ENCODE results near the gene ZNF304.

ZNF304 gene

GRCh38 chr19:57350877-57351805, at the start of gene ZNF304:
Gene ZNF304 (plus strand): TSS chr19:57351271. CDS start chr19:57351665, 394 bp downstream.
- Histone ChIP-seq H3K9ac (ENCODE audit: low read depth, low read length) (peak within 1 kb of the TSS; percentile 90), H3K4me1 (ENCODE audit: insufficient read depth, low read length) (no peaks in the 10 kb centered on the region), H3K9me3 (ENCODE audit: control insufficient read depth, insufficient read depth, low read length) (no peaks in the 10 kb centered on the region), H3K36me3 (ENCODE audit: insufficient read depth, low read length) (peaks cover 4% of the 10 kb centered on the region)

GRCh38 chr19:57302020-57302465, 49.0 kb upstream of the ZNF304 start:
- Histone ChIP-seq H3K9ac (ENCODE audit: low read depth, low read length) (no peak overlapping the region), H3K36me3 (ENCODE audit: insufficient read depth, low read length) (peaks cover 3% of the 10 kb centered on the region; the same call in 1 of the 2 replicates), H3K4me1 (ENCODE audit: insufficient read depth, low read length) (peaks cover 15% of the 10 kb centered on the region; the same call in 1 of the 2 replicates), H3K9me3 (ENCODE audit: control insufficient read depth, insufficient read depth, low read length) (no peaks in the 10 kb centered on the region)

GRCh38 chr19:57302727-57303401, 48.2 kb upstream of the ZNF304 start:
- H3K9ac ChIP-seq (ENCODE audit: low read depth, low read length), result no peak overlapping the region
- no peaks in the 10 kb centered on the region for H3K9me3 ChIP-seq (ENCODE audit: control insufficient read depth, insufficient read depth, low read length)
- H3K4me1 ChIP-seq (ENCODE audit: insufficient read depth, low read length), result peaks cover 15% of the 10 kb centered on the region; the same call in 1 of the 2 replicates
- H3K36me3 ChIP-seq (ENCODE audit: insufficient read depth, low read length), result peaks cover 3% of the 10 kb centered on the region; the same call in 1 of the 2 replicates

GRCh38 chr19:57305056-57305455, 46.0 kb upstream of the ZNF304 start:
- peaks cover 15% of the 10 kb centered on the region; the same call in 1 of the 2 replicates for H3K4me1 ChIP-seq (ENCODE audit: insufficient read depth, low read length)
- no peaks in the 10 kb centered on the region for H3K36me3 ChIP-seq (ENCODE audit: insufficient read depth, low read length)
- no peaks in the 10 kb centered on the region for H3K9me3 ChIP-seq (ENCODE audit: control insufficient read depth, insufficient read depth, low read length)
- no peak overlapping the region for H3K9ac ChIP-seq (ENCODE audit: low read depth, low read length)

GRCh38 chr19:57308514-57308913, 42.6 kb upstream of the ZNF304 start:
- H3K9ac ChIP-seq (ENCODE audit: low read depth, low read length), result no peak overlapping the region
- no peaks in the 10 kb centered on the region for H3K36me3 ChIP-seq (ENCODE audit: insufficient read depth, low read length)
- H3K4me1 ChIP-seq (ENCODE audit: insufficient read depth, low read length), result no peaks in the 10 kb centered on the region
- H3K9me3 ChIP-seq (ENCODE audit: control insufficient read depth, insufficient read depth, low read length), result no peaks in the 10 kb centered on the region

GRCh38 chr19:57310792-57311191, 40.3 kb upstream of the ZNF304 start:
- Histone ChIP-seq H3K36me3 (ENCODE audit: insufficient read depth, low read length) (no peaks in the 10 kb centered on the region), H3K9ac (ENCODE audit: low read depth, low read length) (no peak overlapping the region), H3K9me3 (ENCODE audit: control insufficient read depth, insufficient read depth, low read length) (no peaks in the 10 kb centered on the region), H3K4me1 (ENCODE audit: insufficient read depth, low read length) (no peaks in the 10 kb centered on the region)

- Histone ChIP-seq H3K9me3 (ENCODE audit: control insufficient read depth, insufficient read depth, low read length) (no peaks in the 10 kb centered on the region), H3K36me3 (ENCODE audit: insufficient read depth, low read length) (no peaks in the 10 kb centered on the region), H3K9ac (ENCODE audit: low read depth, low read length) (no peak overlapping the region), H3K4me1 (ENCODE audit: insufficient read depth, low read length) (no peaks in the 10 kb centered on the region)
Measured at GRCh38 chr19:57314146-57314545, 36.9 kb upstream of the ZNF304 start.

GRCh38 chr19:57317503-57317902, 33.6 kb upstream of the ZNF304 start:
- Histone ChIP-seq H3K4me1 (ENCODE audit: insufficient read depth, low read length) (no peaks in the 10 kb centered on the region), H3K9ac (ENCODE audit: low read depth, low read length) (peak overlapping the region; percentile 54; the same call in 1 of the 2 replicates), H3K9me3 (ENCODE audit: control insufficient read depth, insufficient read depth, low read length) (no peaks in the 10 kb centered on the region), H3K36me3 (ENCODE audit: insufficient read depth, low read length) (no peaks in the 10 kb centered on the region)

GRCh38 chr19:57319869-57320179, 31.2 kb upstream of the ZNF304 start:
- Histone ChIP-seq H3K36me3 (ENCODE audit: insufficient read depth, low read length) (peaks cover under 1% of the 10 kb centered on the region; the same call in 1 of the 2 replicates), H3K9me3 (ENCODE audit: control insufficient read depth, insufficient read depth, low read length) (no peaks in the 10 kb centered on the region), H3K4me1 (ENCODE audit: insufficient read depth, low read length) (no peaks in the 10 kb centered on the region), H3K9ac (ENCODE audit: low read depth, low read length) (peak overlapping the region; percentile 84; the same call in 1 of the 2 replicates)

GRCh38 chr19:57320180-57321084, 30.6 kb upstream of the ZNF304 start, which contains the start of gene ZNF543:
Gene ZNF543 (plus strand): TSS chr19:57320472. CDS start chr19:57320854, 382 bp downstream.
- Histone ChIP-seq H3K4me1 (ENCODE audit: insufficient read depth, low read length) (no peaks in the 10 kb centered on the region), H3K9ac (ENCODE audit: low read depth, low read length) (peak within 1 kb of the TSS; percentile 84), H3K9me3 (ENCODE audit: control insufficient read depth, insufficient read depth, low read length) (no peaks in the 10 kb centered on the region), H3K36me3 (ENCODE audit: insufficient read depth, low read length) (peaks cover 6% of the 10 kb centered on the region; the same call in 1 of the 2 replicates)

- H3K36me3 ChIP-seq (ENCODE audit: insufficient read depth, low read length), result peaks cover 7% of the 10 kb centered on the region; the same call in 1 of the 2 replicates
- H3K9me3 ChIP-seq (ENCODE audit: control insufficient read depth, insufficient read depth, low read length), result no peaks in the 10 kb centered on the region
- peak overlapping the region; percentile 84 for H3K9ac ChIP-seq (ENCODE audit: low read depth, low read length)
- no peaks in the 10 kb centered on the region for H3K4me1 ChIP-seq (ENCODE audit: insufficient read depth, low read length)
Measured at GRCh38 chr19:57321116-57321515, 30.0 kb upstream of the ZNF304 start.

- H3K4me1 ChIP-seq (ENCODE audit: insufficient read depth, low read length), result no peaks in the 10 kb centered on the region
- H3K36me3 ChIP-seq (ENCODE audit: insufficient read depth, low read length), result peaks cover 7% of the 10 kb centered on the region
- H3K9me3 ChIP-seq (ENCODE audit: control insufficient read depth, insufficient read depth, low read length), result no peaks in the 10 kb centered on the region
- H3K9ac ChIP-seq (ENCODE audit: low read depth, low read length), result peak overlapping the region; percentile 84; the same call in 1 of the 2 replicates
Measured at GRCh38 chr19:57321751-57322150, 29.3 kb upstream of the ZNF304 start.

GRCh38 chr19:57324992-57325391, 26.1 kb upstream of the ZNF304 start:
- Histone ChIP-seq H3K4me1 (ENCODE audit: insufficient read depth, low read length) (no peaks in the 10 kb centered on the region), H3K9ac (ENCODE audit: low read depth, low read length) (no peak overlapping the region), H3K36me3 (ENCODE audit: insufficient read depth, low read length) (peaks cover 16% of the 10 kb centered on the region), H3K9me3 (ENCODE audit: control insufficient read depth, insufficient read depth, low read length) (no peaks in the 10 kb centered on the region)

- H3K9me3 ChIP-seq (ENCODE audit: control insufficient read depth, insufficient read depth, low read length), result no peaks in the 10 kb centered on the region
- H3K36me3 ChIP-seq (ENCODE audit: insufficient read depth, low read length), result peaks cover 16% of the 10 kb centered on the region
Measured at GRCh38 chr19:57327993-57328392, 23.1 kb upstream of the ZNF304 start.

More at GRCh38 chr19:57327993-57328392, 23.1 kb upstream of the ZNF304 start:
- no peaks in the 10 kb centered on the region for H3K4me1 ChIP-seq (ENCODE audit: insufficient read depth, low read length)
- H3K9ac ChIP-seq (ENCODE audit: low read depth, low read length), result no peak overlapping the region
